Osteoblast (primary cell): ENCODE data around the gene SPATS2L. TPM values are rescaled to one million over a fixed set of nuclear protein-coding genes. Genes with fewer than 3 reads are reported as not detected.

Experiments
- DNase-seq: peaks from one replicate; pipeline ENCODE4 v3.0.0; 2011; ENCODE audit warnings: low spot score, mixed read lengths; ENCODE audit not compliant: insufficient read length; ENCODE audit errors: missing footprints
- H2AFZ ChIP-seq: 2 replicates; pipeline ENCODE4 v1.6.0; 2011; ENCODE audit warnings: mild to moderate bottlenecking, low read length
- H3K27ac ChIP-seq: 2 replicates; pipeline ENCODE4 v1.5.1; 2011; ENCODE audit warnings: mild to moderate bottlenecking, low read depth, low read length, moderate library complexity
- H3K27me3 ChIP-seq: 2 replicates; pipeline ENCODE4 v1.6.0; 2012; ENCODE audit warnings: mild to moderate bottlenecking, control low read depth, inconsistent platforms, low read length, moderate library complexity; ENCODE audit not compliant: insufficient read depth
- H3K36me3 ChIP-seq: 2 replicates; pipeline ENCODE4 v1.5.1; 2011; ENCODE audit warnings: mild to moderate bottlenecking, low read length, control low read depth, moderate library complexity; ENCODE audit not compliant: insufficient read depth
- H3K4me1 ChIP-seq: 2 replicates; pipeline ENCODE4 v1.5.1; 2011; ENCODE audit warnings: mild to moderate bottlenecking, low read length, control low read depth, moderate library complexity; ENCODE audit not compliant: insufficient read depth
- H3K4me2 ChIP-seq: 2 replicates; pipeline ENCODE4 v1.6.0; 2011; ENCODE audit warnings: mild to moderate bottlenecking, low read length; ENCODE audit not compliant: insufficient read depth
- H3K4me3 ChIP-seq: fragments of 200-600 bp; sonication (generic); 3 replicates; pipeline ENCODE4 v1.5.1; 2012; ENCODE audit warnings: mild to moderate bottlenecking, low read length, inconsistent platforms; ENCODE audit not compliant: insufficient read depth
- H3K79me2 ChIP-seq: 2 replicates; pipeline ENCODE4 v1.6.0; 2012; ENCODE audit warnings: mild to moderate bottlenecking, low read length, control low read depth, inconsistent platforms; ENCODE audit not compliant: insufficient read depth
- H3K9me3 ChIP-seq: 2 replicates; pipeline ENCODE4 v1.5.1; 2011; ENCODE audit warnings: low read depth, low read length, control low read depth
- H4K20me1 ChIP-seq: 2 replicates; pipeline ENCODE4 v1.6.0; 2012; ENCODE audit warnings: mild to moderate bottlenecking, low read length, control low read depth; ENCODE audit not compliant: insufficient read depth
- CTCF ChIP-seq: IDR thresholded peaks from 2 replicates; pipeline ENCODE4 v1.5.1; 2011; ENCODE audit warnings: mild to moderate bottlenecking, low read depth, low read length, moderate library complexity; ENCODE audit errors: extremely low read depth
- total RNA-seq: library from RNA; depleted of rRNA; stranded (reverse); fragments of >200 nt; gene quantifications from 2 replicates; pipeline ENCODE4 v1.2.3, GENCODE V29; 2012

SPATS2L gene
- total RNA-seq, 1 donor: 74.6 TPM

- Histone ChIP-seq H2AFZ (no peak overlapping the region), H3K9me3 (peaks cover 1% of the 10 kb centered on the region), H3K79me2 (peaks cover 3% of the 10 kb centered on the region), H3K4me1 (peaks cover 4% of the 10 kb centered on the region), H3K4me3 (no peak overlapping the region), H3K27me3 (peaks cover 33% of the 10 kb centered on the region), H4K20me1 (no peaks in the 10 kb centered on the region), H3K4me2 (no peak overlapping the region), H3K36me3 (no peaks in the 10 kb centered on the region), H3K27ac (no peak overlapping the region)
- no peak for TF ChIP-seq CTCF
- DNase-seq: no peak
Measured at GRCh38 chr2:200515155-200515554, 208.7 kb downstream of the SPATS2L start.

DNA sequence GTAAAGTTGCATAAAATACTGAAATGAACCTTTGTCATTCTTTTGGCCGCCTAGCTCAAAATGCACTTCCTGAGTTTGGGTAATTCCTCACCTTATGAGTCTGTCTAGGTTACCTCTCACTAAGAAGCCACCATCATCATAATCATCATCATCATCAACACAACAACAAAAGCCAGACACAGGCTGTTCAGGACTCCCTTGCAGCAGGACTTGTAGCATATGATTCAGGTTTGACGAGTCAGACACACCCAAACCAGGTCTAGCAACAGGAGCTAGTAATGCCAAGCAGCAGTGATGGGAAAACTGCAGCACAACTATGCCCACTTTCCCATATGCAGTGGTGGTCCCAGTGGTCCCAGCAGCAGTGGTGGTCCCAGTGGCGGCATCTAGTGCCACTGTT is 216.7 kb downstream of the SPATS2L start:
- no peak for TF ChIP-seq CTCF
- no peak overlapping the region for H3K4me2 ChIP-seq
- no peak overlapping the region for H3K4me3 ChIP-seq
- DNase-seq: no peak
- H4K20me1 ChIP-seq: no peaks in the 10 kb centered on the region
- H3K9me3 ChIP-seq: no peaks in the 10 kb centered on the region
- H3K27me3 ChIP-seq: peaks cover 9% of the 10 kb centered on the region
- no peak overlapping the region for H2AFZ ChIP-seq
- no peaks in the 10 kb centered on the region for H3K36me3 ChIP-seq
- H3K27ac ChIP-seq: no peak overlapping the region
- H3K79me2 ChIP-seq: peaks cover 20% of the 10 kb centered on the region
- peaks cover 12% of the 10 kb centered on the region for H3K4me1 ChIP-seq

DNA sequence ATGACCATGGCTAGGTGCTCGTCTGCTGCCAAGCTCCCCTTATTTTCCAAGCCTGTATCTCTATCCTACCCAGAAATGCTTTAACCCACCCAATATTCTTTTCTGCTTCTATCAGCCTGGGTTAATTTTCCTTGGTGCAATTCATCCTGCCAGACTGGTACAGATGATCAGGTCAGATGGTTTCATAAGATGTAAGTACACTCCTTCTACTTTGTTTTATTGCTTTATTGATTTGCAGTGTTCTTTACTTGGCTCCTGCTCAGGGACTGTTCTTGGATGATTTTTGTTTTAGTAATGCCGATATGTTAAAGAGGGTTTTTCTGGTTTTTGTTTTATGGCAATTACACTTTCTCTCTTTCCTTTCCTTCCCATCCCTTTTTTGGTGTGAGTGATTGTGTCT is 217.1 kb downstream of the SPATS2L start:
- no peak overlapping the region for H2AFZ ChIP-seq

DNA sequence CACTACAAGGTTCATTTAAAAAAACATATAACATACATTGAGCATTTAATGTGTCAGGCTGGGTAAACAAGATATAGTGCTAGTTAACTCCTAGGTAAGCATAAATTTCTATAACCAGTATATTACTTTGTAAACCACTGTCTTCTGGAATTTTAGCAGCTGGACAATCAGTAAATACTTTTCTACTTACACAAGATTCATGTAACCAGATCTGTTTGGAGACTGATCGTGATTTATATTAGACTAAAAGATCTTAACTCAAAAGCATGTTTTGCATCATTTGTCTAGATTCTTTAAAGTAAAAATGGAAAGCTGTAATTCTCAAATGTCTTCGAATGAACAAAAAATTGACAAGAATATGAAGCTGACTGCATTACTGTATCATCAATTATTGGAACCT is 218.6 kb downstream of the SPATS2L start:
- peak overlapping the region; percentile 97 for H3K4me3 ChIP-seq
- TF ChIP-seq CTCF: no peak
- DNase-seq: no peak

More for the DNA sequence above, 217.1 kb downstream of the SPATS2L start:
- H3K9me3 ChIP-seq: no peaks in the 10 kb centered on the region
- no peak overlapping the region for H3K27ac ChIP-seq
- peaks cover 24% of the 10 kb centered on the region for H3K79me2 ChIP-seq
- H3K36me3 ChIP-seq: no peaks in the 10 kb centered on the region
- peaks cover 12% of the 10 kb centered on the region for H3K4me1 ChIP-seq
- H3K27me3 ChIP-seq: peaks cover 9% of the 10 kb centered on the region
- no peaks in the 10 kb centered on the region for H4K20me1 ChIP-seq
- H3K4me3 ChIP-seq: no peak overlapping the region
- no peak for DNase-seq
- no peak overlapping the region for H3K4me2 ChIP-seq
- TF ChIP-seq CTCF: no peak

More for the DNA sequence above, 218.6 kb downstream of the SPATS2L start:
- H3K36me3 ChIP-seq: no peaks in the 10 kb centered on the region
- peaks cover 9% of the 10 kb centered on the region for H3K27me3 ChIP-seq
- H4K20me1 ChIP-seq: no peaks in the 10 kb centered on the region
- H3K79me2 ChIP-seq: peaks cover 39% of the 10 kb centered on the region
- no peaks in the 10 kb centered on the region for H3K9me3 ChIP-seq
- no peak overlapping the region for H3K27ac ChIP-seq
- peak overlapping the region; percentile 95 for H2AFZ ChIP-seq
- H3K4me2 ChIP-seq: peak overlapping the region; percentile 99
- peaks cover 12% of the 10 kb centered on the region for H3K4me1 ChIP-seq
